ENCODE data around the gene TPP1.

The TPP1 gene

GRCh38 chr11:6619004-6619745, at the start of gene TPP1:
Gene TPP1 (minus strand): TSS chr11:6619422. CDS start chr11:6619400, 22 bp downstream.
- DNase-seq, result peak; percentile 96

- DNase-seq, result peak; percentile 48
Measured at GRCh38 chr11:6667733-6668374, 48.6 kb upstream of the TPP1 start.

- DNase-seq, result no peak
Measured at GRCh38 chr11:6666302-6667183, 47.3 kb upstream of the TPP1 start.

- DNase-seq, result no peak
Measured at GRCh38 chr11:6664551-6664950, 45.3 kb upstream of the TPP1 start.

- DNase-seq, result no peak
Measured at GRCh38 chr11:6663794-6664469, 44.7 kb upstream of the TPP1 start.

- DNase-seq, result no peak
Measured at GRCh38 chr11:6660712-6661111, 41.5 kb upstream of the TPP1 start.

GRCh38 chr11:6658647-6659046, 39.4 kb upstream of the TPP1 start:
- DNase-seq, result no peak

GRCh38 chr11:6657346-6657745, 38.1 kb upstream of the TPP1 start:
- DNase-seq, result no peak

- no peak for DNase-seq
Measured at GRCh38 chr11:6656936-6657335, 37.7 kb upstream of the TPP1 start.

GRCh38 chr11:6656584-6656915, 37.3 kb upstream of the TPP1 start:
- DNase-seq, result no peak

- no peak for DNase-seq
Measured at GRCh38 chr11:6655790-6656583, 36.8 kb upstream of the TPP1 start, which contains the start of gene DCHS1. Gene DCHS1 (minus strand): TSS chr11:6655809. CDS start chr11:6641613, 14,196 bp downstream.

- DNase-seq, result no peak
Measured at GRCh38 chr11:6655020-6655789, 36.0 kb upstream of the TPP1 start.

GRCh38 chr11:6654281-6655019, 35.2 kb upstream of the TPP1 start:
- no peak for DNase-seq

- DNase-seq, result no peak
Measured at GRCh38 chr11:6653656-6654055, 34.4 kb upstream of the TPP1 start.

GRCh38 chr11:6653097-6653496, 33.9 kb upstream of the TPP1 start:
- DNase-seq, result peak; percentile 32

GRCh38 chr11:6652182-6652581, 33.0 kb upstream of the TPP1 start:
- peak; percentile 20 for DNase-seq

- no peak for DNase-seq
Measured at GRCh38 chr11:6650980-6651379, 31.8 kb upstream of the TPP1 start.

GRCh38 chr11:6650104-6650503, 30.9 kb upstream of the TPP1 start:
- no peak for DNase-seq

GRCh38 chr11:6648501-6648900, 29.3 kb upstream of the TPP1 start:
- peak; percentile 68 for DNase-seq

- no peak for DNase-seq
Measured at GRCh38 chr11:6647836-6648235, 28.6 kb upstream of the TPP1 start.

Data from inflammatory macrophage treated with lipopolysaccharide for 4 hours (primary cell).